ENCODE results near the gene NT5M. TPM values are rescaled to one million over a fixed set of nuclear protein-coding genes. Genes with fewer than 3 reads are reported as not detected.

NT5M gene
- total RNA-seq, 2 donors from 2014 or later: 1.2 to 1.3 TPM

GRCh38 chr17:17359271-17359670, 56.1 kb downstream of the NT5M start:
- Histone ChIP-seq H3K9me3 (no peaks in the 10 kb centered on the region), H3K9ac (ENCODE audit: low read depth in 2 of 2, low read length in 2 of 2) (no peak overlapping the region), H3K27me3 (no peaks in the 10 kb centered on the region), H3K36me3 (no peaks in the 10 kb centered on the region), H3K4me3 (no peak overlapping the region), H3K4me1 (no peaks in the 10 kb centered on the region), H3K27ac (no peak overlapping the region)
- intact Hi-C loops (cut with DNase I): loop anchor here (5.0 kb wide), 1 partner anchor 138 kb away; the partner anchor contains the start of gene RASD1
- TF ChIP-seq CTCF (IDR thresholded peaks at IDR 0.05): no peak
- no peak for DNase-seq

- Histone ChIP-seq H3K27ac (no peak overlapping the region), H3K27me3 (no peaks in the 10 kb centered on the region), H3K4me1 (no peaks in the 10 kb centered on the region), H3K9ac (ENCODE audit: low read depth in 2 of 2, low read length in 2 of 2) (no peak overlapping the region), H3K36me3 (no peaks in the 10 kb centered on the region), H3K4me3 (no peak overlapping the region), H3K9me3 (no peaks in the 10 kb centered on the region)
- intact Hi-C loops (cut with DNase I): loop anchor here (5.0 kb wide), 1 partner anchor 77 kb away; no protein-coding TSS in a partner anchor
- no peak for TF ChIP-seq CTCF (IDR thresholded peaks at IDR 0.05)
- no peak for DNase-seq
Measured at GRCh38 chr17:17360087-17360730, 57.0 kb downstream of the NT5M start.

GRCh38 chr17:17361543-17361866, 58.3 kb downstream of the NT5M start:
- intact Hi-C loops (cut with DNase I): loop anchor here (5.0 kb wide), 1 partner anchor 76 kb away; no protein-coding TSS in a partner anchor
- TF ChIP-seq CTCF (IDR thresholded peaks at IDR 0.05): no peak
- DNase-seq: no peak
- H3K27ac ChIP-seq: no peak overlapping the region
- no peak overlapping the region for H3K9ac ChIP-seq (ENCODE audit: low read depth in 2 of 2, low read length in 2 of 2)
- H3K4me1 ChIP-seq: no peaks in the 10 kb centered on the region
- H3K4me3 ChIP-seq: no peak overlapping the region
- no peaks in the 10 kb centered on the region for H3K36me3 ChIP-seq
- no peaks in the 10 kb centered on the region for H3K27me3 ChIP-seq
- no peaks in the 10 kb centered on the region for H3K9me3 ChIP-seq

DNA sequence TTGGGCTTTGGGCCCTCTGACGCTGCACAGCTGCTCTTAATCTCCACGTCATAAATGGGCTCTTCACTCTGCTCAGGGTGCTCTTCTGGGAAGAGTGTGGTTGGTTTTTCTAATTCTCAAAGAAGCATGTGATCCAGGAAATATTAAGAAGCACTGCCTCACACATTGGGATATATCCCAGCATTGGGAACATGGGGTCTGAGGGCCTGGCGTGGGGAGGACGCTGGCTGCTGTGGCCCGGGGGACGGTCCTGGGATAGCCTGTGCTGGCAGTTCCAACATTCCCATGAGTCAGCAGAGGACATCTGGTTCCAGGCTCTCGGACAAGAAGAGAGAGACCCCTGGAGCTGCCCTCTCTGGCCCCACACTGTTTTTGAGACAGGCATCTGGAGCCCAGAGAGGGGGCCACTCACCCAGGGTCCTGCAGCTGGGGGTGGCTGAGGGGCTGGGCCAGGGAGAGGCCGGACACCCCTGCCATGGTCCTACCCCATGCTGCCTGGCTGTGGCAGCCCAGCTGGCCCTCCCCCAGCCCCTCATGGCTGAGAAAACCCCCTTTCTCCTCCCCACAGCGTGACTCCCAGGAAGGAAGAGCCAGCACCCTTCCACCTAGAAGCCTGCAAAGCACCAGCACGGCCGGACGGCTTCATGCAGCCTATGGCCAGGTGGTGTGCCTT, 58.8 kb downstream of the NT5M start:
- Histone ChIP-seq H3K36me3 (no peaks in the 10 kb centered on the region), H3K9me3 (no peaks in the 10 kb centered on the region), H3K27ac (no peak overlapping the region), H3K4me1 (no peaks in the 10 kb centered on the region), H3K9ac (ENCODE audit: low read depth in 2 of 2, low read length in 2 of 2) (no peak overlapping the region), H3K4me3 (no peak overlapping the region), H3K27me3 (no peaks in the 10 kb centered on the region)
- no peak for DNase-seq
- intact Hi-C loops (cut with DNase I): loop anchor here (5.0 kb wide), 1 partner anchor 75 kb away; no protein-coding TSS in a partner anchor
- no peak for TF ChIP-seq CTCF (IDR thresholded peaks at IDR 0.05)

GRCh38 chr17:17362540-17362930, 59.4 kb downstream of the NT5M start:
- no peak for TF ChIP-seq CTCF (IDR thresholded peaks at IDR 0.05)
- Histone ChIP-seq H3K9me3 (no peaks in the 10 kb centered on the region), H3K9ac (ENCODE audit: low read depth in 2 of 2, low read length in 2 of 2) (no peak overlapping the region), H3K36me3 (no peaks in the 10 kb centered on the region), H3K27ac (no peak overlapping the region), H3K4me1 (no peaks in the 10 kb centered on the region), H3K4me3 (no peak overlapping the region), H3K27me3 (no peaks in the 10 kb centered on the region)
- DNase-seq: no peak
- intact Hi-C loops (cut with DNase I): loop anchor here (5.0 kb wide), 1 partner anchor 75 kb away; no protein-coding TSS in a partner anchor

Data from colonic mucosa (tissue), 4 donors.